Endodermal cell (in vitro differentiated cells): Measurements from ENCODE around the gene CTAG1B. TPM values are rescaled to one million over a fixed set of nuclear protein-coding genes. Genes with fewer than 3 reads are reported as not detected.

Experiments used
- DNase-seq: peaks from one replicate; pipeline ENCODE4 v3.0.0-alpha.2; 2017
- H3K27ac ChIP-seq: 2 replicates; pipeline ENCODE4 v1.5.1; 2013; ENCODE audit warnings: mild to moderate bottlenecking, low read depth, low read length, moderate library complexity
- H3K27me3 ChIP-seq: 2 replicates; pipeline ENCODE4 v1.6.1; 2013; ENCODE audit warnings: mild to moderate bottlenecking, low read length, moderate library complexity; ENCODE audit not compliant: insufficient read depth, control insufficient read depth, poor library complexity, severe bottlenecking
- H3K36me3 ChIP-seq: 2 replicates; pipeline ENCODE4 v1.7.0; 2013; ENCODE audit warnings: mild to moderate bottlenecking, low read length, moderate library complexity; ENCODE audit not compliant: control insufficient read depth, insufficient read depth
- H3K4me1 ChIP-seq: one replicate; pipeline ENCODE4 v1.7.0; 2013; ENCODE audit warnings: low read length; ENCODE audit not compliant: control insufficient read depth, insufficient read depth
- H3K4me3 ChIP-seq: 2 replicates; pipeline ENCODE4 v1.5.1; 2013; ENCODE audit warnings: mild to moderate bottlenecking, low read length, moderate library complexity
- H3K9ac ChIP-seq: 2 replicates; pipeline ENCODE4 v1.6.1; 2013; ENCODE audit warnings: mild to moderate bottlenecking, low read length, moderate library complexity; ENCODE audit not compliant: poor library complexity, severe bottlenecking; ENCODE audit errors: extremely low read depth
- H3K9me3 ChIP-seq: 2 replicates; pipeline ENCODE4 v1.6.1; 2013; ENCODE audit warnings: mild to moderate bottlenecking, low read length, moderate library complexity; ENCODE audit not compliant: control insufficient read depth
- H3K27ac Mint-ChIP-seq: 2 replicates; pipeline ENCODE4 v1.8.0; 2020; ENCODE audit warnings: mixed read lengths
- H3K27me3 Mint-ChIP-seq: 2 replicates; pipeline ENCODE4 v1.8.0; 2021; ENCODE audit warnings: mild to moderate bottlenecking, mixed read lengths; ENCODE audit not compliant: insufficient read depth
- H3K36me3 Mint-ChIP-seq: 2 replicates; pipeline ENCODE4 v1.8.0; 2020; ENCODE audit warnings: low read depth, mixed read lengths
- H3K4me1 Mint-ChIP-seq: 2 replicates; pipeline ENCODE4 v1.8.0; 2020; ENCODE audit warnings: mixed read lengths
- H3K4me3 Mint-ChIP-seq: 2 replicates; pipeline ENCODE4 v1.8.0; 2020; ENCODE audit warnings: mild to moderate bottlenecking, moderate library complexity, mixed read lengths
- H3K9me3 Mint-ChIP-seq: 2 replicates; pipeline ENCODE4 v1.8.0; 2020; ENCODE audit warnings: mild to moderate bottlenecking, mixed read lengths
- CTCF ChIP-seq: fragments of 200-600 bp; sonication (generic); conservative IDR thresholded peaks from 2 replicates; pipeline ENCODE4 v1.5.0; 2021; ENCODE audit warnings: antibody characterized with exemption, mild to moderate bottlenecking
- WGBS, 2 experiments: methylation state at CpG; one replicate each; pipeline versions ENCODE4 v1.1.5 to v1.1.7; 2013; ENCODE audit warnings: missing lambda C conversion rate in 2 of 2, mixed read lengths in 1 of 2; ENCODE audit not compliant: insufficient coverage in 1 of 2, insufficient read length in 1 of 2; 5-methylcytosine and 5-hydroxymethylcytosine counted together
- total RNA-seq, 2 donors: library from RNA; stranded (reverse); fragmentation: NEBNext Ultra II Directional in 1 of 2; extraction: Animal tissue kit (Norgen Biotek cat#: 25700) in 1 of 2; gene quantifications; 2 replicates in 1 of 2; 3 replicates in 1 of 2; pipeline ENCODE4 v1.2.1, GENCODE V29; 2021

The CTAG1B gene
- total RNA-seq, 2 donors from 2014 or later, result not detected

DNA sequence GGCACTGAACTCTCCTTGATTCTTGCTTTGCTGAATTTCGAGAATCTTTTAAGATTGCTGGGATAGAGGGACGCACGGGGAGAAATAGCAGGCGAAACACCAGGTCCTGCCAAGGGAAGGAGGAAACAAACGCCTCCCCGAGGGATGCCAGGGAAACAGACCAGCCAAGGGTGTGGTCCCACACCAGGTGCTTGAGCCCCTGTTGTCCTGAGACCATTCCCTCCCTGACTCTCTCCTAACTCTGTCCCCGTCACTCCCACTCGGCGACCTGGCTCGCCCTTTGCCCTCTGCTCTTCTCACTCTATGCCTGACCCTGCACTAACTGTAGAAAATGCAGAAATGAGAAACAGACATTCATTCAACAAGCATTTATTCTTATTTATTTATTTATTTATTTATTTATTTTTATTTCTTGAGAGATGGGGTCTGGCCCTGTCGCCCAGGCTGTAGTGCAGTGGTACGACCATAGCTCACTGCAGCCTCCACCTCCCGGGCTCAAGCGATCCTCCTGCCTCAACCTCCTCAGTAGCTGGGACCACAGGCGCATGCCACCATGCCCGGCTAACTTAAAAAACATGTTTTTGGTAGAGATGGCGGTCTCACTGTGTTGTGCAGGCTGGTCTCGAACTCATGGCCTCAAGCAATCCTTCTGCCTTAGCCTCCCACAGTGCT is 16.2 kb downstream of the CTAG1B start:
- Histone ChIP-seq H3K27me3 (no peaks in the 10 kb centered on the region), H3K36me3 (no peaks in the 10 kb centered on the region), H3K9ac (no peak overlapping the region), H3K9me3 (peaks cover under 1% of the 10 kb centered on the region), H3K27ac (no peak overlapping the region), H3K4me1 (no peaks in the 10 kb centered on the region), H3K4me3 (no peak overlapping the region)
- Mint-ChIP-seq H3K27ac (no peak overlapping the region), H3K9me3 (peaks cover 73% of the 10 kb centered on the region), H3K4me1 (no peaks in the 10 kb centered on the region), H3K27me3 (peaks cover 13% of the 10 kb centered on the region), H3K4me3 (no peak overlapping the region), H3K36me3 (no peaks in the 10 kb centered on the region)
- no peak for DNase-seq
- WGBS, 2 experiments, result 93 to 95% methylated on average over 5 to 18 of the region's 18 CpGs
- TF ChIP-seq CTCF, result no peak

- DNase-seq, result no peak
- Mint-ChIP-seq H3K27ac (no peak overlapping the region), H3K27me3 (peaks cover 13% of the 10 kb centered on the region), H3K9me3 (peaks cover 75% of the 10 kb centered on the region), H3K4me1 (no peaks in the 10 kb centered on the region), H3K4me3 (no peak overlapping the region), H3K36me3 (no peaks in the 10 kb centered on the region)
- Histone ChIP-seq H3K4me3 (no peak overlapping the region), H3K9ac (no peak overlapping the region), H3K4me1 (no peaks in the 10 kb centered on the region), H3K27me3 (no peaks in the 10 kb centered on the region), H3K36me3 (no peaks in the 10 kb centered on the region), H3K27ac (no peak overlapping the region), H3K9me3 (peaks cover 7% of the 10 kb centered on the region)
- WGBS, 2 experiments, result 71 to 81% methylated on average over 4 to 13 of the region's 13 CpGs
- no peak for TF ChIP-seq CTCF
Observed at GRCh38 chrX:154602226-154602625, 16.9 kb downstream of the CTAG1B start.

DNA sequence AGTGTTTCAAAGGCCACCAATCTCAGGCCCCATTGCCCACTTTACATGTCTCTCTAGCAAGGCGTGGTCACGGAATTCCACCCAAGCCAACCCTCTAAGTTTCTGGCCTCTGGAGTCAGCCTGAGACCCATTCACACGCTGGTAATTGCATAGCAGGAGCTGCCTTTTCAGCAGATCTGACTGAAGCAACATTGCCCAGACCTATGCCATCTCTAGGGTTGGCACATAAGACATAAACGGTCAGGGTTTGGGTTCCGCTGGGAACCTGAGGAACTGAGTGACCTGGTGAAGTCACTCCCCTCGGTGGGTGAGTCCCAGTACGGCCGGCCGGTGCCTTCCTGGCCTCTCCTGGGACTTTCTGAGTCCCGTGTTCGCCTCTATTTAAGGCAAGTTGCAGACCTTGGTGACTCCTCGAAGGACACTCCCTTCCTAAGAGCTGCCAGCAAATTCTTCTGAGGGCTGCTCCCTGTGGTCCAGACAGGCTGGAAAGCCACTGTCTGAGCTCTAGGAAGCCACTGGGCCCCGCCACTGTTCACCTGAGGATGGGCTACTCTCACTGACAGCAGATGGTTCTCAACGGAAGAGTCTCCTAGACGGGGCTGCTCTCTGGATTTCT is 18.2 kb downstream of the CTAG1B start:
- no peaks in the 10 kb centered on the region for H3K36me3 Mint-ChIP-seq
- no peaks in the 10 kb centered on the region for H3K4me1 ChIP-seq
- H3K4me3 Mint-ChIP-seq, result no peak overlapping the region
- H3K9ac ChIP-seq, result no peak overlapping the region
- H3K4me1 Mint-ChIP-seq, result no peaks in the 10 kb centered on the region
- H3K4me3 ChIP-seq, result no peak overlapping the region
- no peak overlapping the region for H3K27ac ChIP-seq
- DNase-seq, result no peak
- peaks cover 76% of the 10 kb centered on the region for H3K9me3 Mint-ChIP-seq
- H3K36me3 ChIP-seq, result no peaks in the 10 kb centered on the region
- H3K9me3 ChIP-seq, result peaks cover 12% of the 10 kb centered on the region
- 92 to 96% methylated on average over 7 to 15 of the region's 15 CpGs for WGBS, 2 experiments
- H3K27me3 Mint-ChIP-seq, result peaks cover 8% of the 10 kb centered on the region
- no peak overlapping the region for H3K27ac Mint-ChIP-seq
- TF ChIP-seq CTCF, result no peak
- H3K27me3 ChIP-seq, result no peaks in the 10 kb centered on the region
